ENCODE measurements around the gene TAAR1.
"Not testable (repeated sequence)": the region's sequence is repeated elsewhere in the genome, so short reads cannot be mapped to it uniquely, and the experiment has no call there.

TAAR1 gene

GRCh38 chr6:132687306-132687705 lies 28.3 kb upstream of the TAAR1 start:
- no peak overlapping the region for H3K4me3 ChIP-seq (IDR thresholded peaks at IDR 0.05; ENCODE audit: insufficient read depth, low read depth, low read length)
- H3K36me3 ChIP-seq (ENCODE audit: insufficient read depth) = no peaks in the 10 kb centered on the region
- no peak overlapping the region for H2AFZ ChIP-seq (ENCODE audit: low read depth)
- TF ChIP-seq CTCF (conservative IDR thresholded peaks at IDR 0.05; ENCODE audit: low read depth, low read length) = no peak
- H3K79me2 ChIP-seq (ENCODE audit: insufficient read depth, low read depth) = no peaks in the 10 kb centered on the region
- no peak overlapping the region for H3K9ac ChIP-seq
- H3K27ac ChIP-seq = no peak overlapping the region
- H3K27me3 ChIP-seq (ENCODE audit: insufficient read depth, low read depth) = no peaks in the 10 kb centered on the region
- no peak overlapping the region for H3K4me2 ChIP-seq
- H3K4me1 ChIP-seq (ENCODE audit: low read depth, poor library complexity, severe bottlenecking) = no peaks in the 10 kb centered on the region
- no peaks in the 10 kb centered on the region for H4K20me1 ChIP-seq (ENCODE audit: insufficient read depth)

GRCh38 chr6:132686531-132686930 lies 27.5 kb upstream of the TAAR1 start:
- no peak overlapping the region for H3K9ac ChIP-seq
- H4K20me1 ChIP-seq (ENCODE audit: insufficient read depth) = no peaks in the 10 kb centered on the region
- no peaks in the 10 kb centered on the region for H3K79me2 ChIP-seq (ENCODE audit: insufficient read depth, low read depth)
- no peak overlapping the region for H3K27ac ChIP-seq
- H3K4me3 ChIP-seq (IDR thresholded peaks at IDR 0.05; ENCODE audit: insufficient read depth, low read depth, low read length) = no peak overlapping the region
- TF ChIP-seq CTCF (conservative IDR thresholded peaks at IDR 0.05; ENCODE audit: low read depth, low read length) = no peak
- H3K4me2 ChIP-seq = no peak overlapping the region
- H3K36me3 ChIP-seq (ENCODE audit: insufficient read depth) = no peaks in the 10 kb centered on the region
- no peaks in the 10 kb centered on the region for H3K27me3 ChIP-seq (ENCODE audit: insufficient read depth, low read depth)
- no peaks in the 10 kb centered on the region for H3K4me1 ChIP-seq (ENCODE audit: low read depth, poor library complexity, severe bottlenecking)
- no peak overlapping the region for H2AFZ ChIP-seq (ENCODE audit: low read depth)

- H3K4me1 ChIP-seq (ENCODE audit: low read depth, poor library complexity, severe bottlenecking) = no peaks in the 10 kb centered on the region
- no peaks in the 10 kb centered on the region for H3K27me3 ChIP-seq (ENCODE audit: insufficient read depth, low read depth)
- H3K4me3 ChIP-seq (IDR thresholded peaks at IDR 0.05; ENCODE audit: insufficient read depth, low read depth, low read length) = no peak overlapping the region
- H3K36me3 ChIP-seq (ENCODE audit: insufficient read depth) = no peaks in the 10 kb centered on the region
- H3K4me2 ChIP-seq = no peak overlapping the region
- H3K27ac ChIP-seq = no peak overlapping the region
- H3K79me2 ChIP-seq (ENCODE audit: insufficient read depth, low read depth) = no peaks in the 10 kb centered on the region
- no peak overlapping the region for H2AFZ ChIP-seq (ENCODE audit: low read depth)
- no peaks in the 10 kb centered on the region for H4K20me1 ChIP-seq (ENCODE audit: insufficient read depth)
- H3K9ac ChIP-seq = no peak overlapping the region
- no peak for TF ChIP-seq CTCF (conservative IDR thresholded peaks at IDR 0.05; ENCODE audit: low read depth, low read length)
Observed at GRCh38 chr6:132685009-132685408, 26.0 kb upstream of the TAAR1 start.

- H3K4me1 ChIP-seq (ENCODE audit: low read depth, poor library complexity, severe bottlenecking) = no peaks in the 10 kb centered on the region
- no peaks in the 10 kb centered on the region for H4K20me1 ChIP-seq (ENCODE audit: insufficient read depth)
- H3K27me3 ChIP-seq (ENCODE audit: insufficient read depth, low read depth) = no peaks in the 10 kb centered on the region
- H3K4me3 ChIP-seq (IDR thresholded peaks at IDR 0.05; ENCODE audit: insufficient read depth, low read depth, low read length) = no peak overlapping the region
- H3K27ac ChIP-seq = no peak overlapping the region
- no peak overlapping the region for H3K4me2 ChIP-seq
- no peak for TF ChIP-seq CTCF (conservative IDR thresholded peaks at IDR 0.05; ENCODE audit: low read depth, low read length)
- H3K79me2 ChIP-seq (ENCODE audit: insufficient read depth, low read depth) = no peaks in the 10 kb centered on the region
- no peak overlapping the region for H2AFZ ChIP-seq (ENCODE audit: low read depth)
- no peak overlapping the region for H3K9ac ChIP-seq
- no peaks in the 10 kb centered on the region for H3K36me3 ChIP-seq (ENCODE audit: insufficient read depth)
Observed at GRCh38 chr6:132684272-132684671, 25.3 kb upstream of the TAAR1 start.

GRCh38 chr6:132683543-132683942 lies 24.6 kb upstream of the TAAR1 start:
- no peak overlapping the region for H2AFZ ChIP-seq (ENCODE audit: low read depth)
- H3K9ac ChIP-seq = no peak overlapping the region
- H3K27me3 ChIP-seq (ENCODE audit: insufficient read depth, low read depth) = no peaks in the 10 kb centered on the region
- no peak overlapping the region for H3K4me3 ChIP-seq (IDR thresholded peaks at IDR 0.05; ENCODE audit: insufficient read depth, low read depth, low read length)
- H3K27ac ChIP-seq = no peak overlapping the region
- no peaks in the 10 kb centered on the region for H3K4me1 ChIP-seq (ENCODE audit: low read depth, poor library complexity, severe bottlenecking)
- TF ChIP-seq CTCF (conservative IDR thresholded peaks at IDR 0.05; ENCODE audit: low read depth, low read length) = no peak
- no peaks in the 10 kb centered on the region for H4K20me1 ChIP-seq (ENCODE audit: insufficient read depth)
- H3K79me2 ChIP-seq (ENCODE audit: insufficient read depth, low read depth) = no peaks in the 10 kb centered on the region
- no peaks in the 10 kb centered on the region for H3K36me3 ChIP-seq (ENCODE audit: insufficient read depth)
- H3K4me2 ChIP-seq = no peak overlapping the region

GRCh38 chr6:132679094-132679493 lies 20.1 kb upstream of the TAAR1 start:
- not testable (repeated sequence) for H4K20me1 ChIP-seq (ENCODE audit: insufficient read depth); H3K4me3 ChIP-seq (IDR thresholded peaks at IDR 0.05; ENCODE audit: insufficient read depth, low read depth, low read length); H3K36me3 ChIP-seq (ENCODE audit: insufficient read depth); H3K79me2 ChIP-seq (ENCODE audit: insufficient read depth, low read depth); H3K4me2 ChIP-seq; H3K4me1 ChIP-seq (ENCODE audit: low read depth, poor library complexity, severe bottlenecking); H3K27ac ChIP-seq; H3K27me3 ChIP-seq (ENCODE audit: insufficient read depth, low read depth); H2AFZ ChIP-seq (ENCODE audit: low read depth); H3K9ac ChIP-seq
